ENCODE measurements around the gene ZNF678. TPM values are rescaled to one million over a fixed set of nuclear protein-coding genes. Genes with fewer than 3 reads are reported as not detected.
"Not testable (repeated sequence)": the region's sequence is repeated elsewhere in the genome, so short reads cannot be mapped to it uniquely, and the experiment has no call there.

Gene ZNF678
- total and polyA plus RNA-seq, 2 of the 4 experiments (the other 2 are of a cell fraction) = 1.3 to 4.8 TPM

GRCh38 chr1:227588769-227589168 lies 25.4 kb downstream of the ZNF678 start:
- H3K79me1 ChIP-seq (ENCODE audit: low read depth in 1 of 2, low read length in 2 of 2); H2BK120ac ChIP-seq (ENCODE audit: low read depth, low read length); H3K9me3 ChIP-seq (ENCODE audit: control insufficient read depth, insufficient read depth, low read length); H3K4ac ChIP-seq (ENCODE audit: low read depth, low read length); H3K9ac ChIP-seq (ENCODE audit: low read depth, low read length); H3K23ac ChIP-seq (ENCODE audit: low read depth, low read length); dilution Hi-C loops (cut with HindIII; ENCODE audit: low sequenced_read_pairs, unreplicated experiment); POLR2A ChIA-PET (ENCODE audit: unreplicated experiment); H3K27ac ChIP-seq (ENCODE audit: insufficient read depth, low read length); H3K4me1 ChIP-seq (ENCODE audit: control insufficient read depth, insufficient read depth, low read length); H3K4me3 ChIP-seq (ENCODE audit: insufficient read depth, low read depth, low read length); in situ Hi-C loops (cut with MboI; ENCODE audit: low sequenced_read_pairs); H3K4me2 ChIP-seq (ENCODE audit: low read depth, low read length); H4K91ac ChIP-seq (ENCODE audit: insufficient read depth, low read depth, low read length); H4K20me1 ChIP-seq (ENCODE audit: insufficient read depth, low read length); DNase-seq; CTCF ChIA-PET; H2BK20ac ChIP-seq (ENCODE audit: low read depth, low read length); H3K27me3 ChIP-seq (ENCODE audit: control insufficient read depth, insufficient read depth, low read length); H3K18ac ChIP-seq (ENCODE audit: low read depth, low read length); ATAC-seq (ENCODE audit: low read depth); H2BK15ac ChIP-seq (ENCODE audit: low read depth, low read length); H3K9me1 ChIP-seq (ENCODE audit: insufficient read depth, low read length); H3K36me3 ChIP-seq (ENCODE audit: control insufficient read depth, insufficient read depth, low read length); H2BK5ac ChIP-seq (ENCODE audit: low read depth, low read length, poor library complexity, severe bottlenecking); H2AFZ ChIP-seq (replicated peaks; ENCODE audit: low read length, poor library complexity); H3K14ac ChIP-seq (replicated peaks; ENCODE audit: low read depth, low read length); H2AK9ac ChIP-seq (replicated peaks; ENCODE audit: low read depth, low read length, poor library complexity); H2AK5ac ChIP-seq (ENCODE audit: low read depth, low read length); H3K56ac ChIP-seq (ENCODE audit: extremely low read depth, insufficient read depth, low read length); H4K5ac ChIP-seq (ENCODE audit: low read depth, low read length); intact Hi-C loops (cut with micrococcal nuclease); BruUV-seq (replicated peaks); H4K8ac ChIP-seq (ENCODE audit: low read depth in 2 of 2, low read length in 2 of 2): not testable (repeated sequence)
- WGBS, 2 experiments (ENCODE audit: extremely low coverage in 2 of 2, insufficient read length in 1 of 2) = no CpG with 5 or more reads among the region's 1 CpG

DNA sequence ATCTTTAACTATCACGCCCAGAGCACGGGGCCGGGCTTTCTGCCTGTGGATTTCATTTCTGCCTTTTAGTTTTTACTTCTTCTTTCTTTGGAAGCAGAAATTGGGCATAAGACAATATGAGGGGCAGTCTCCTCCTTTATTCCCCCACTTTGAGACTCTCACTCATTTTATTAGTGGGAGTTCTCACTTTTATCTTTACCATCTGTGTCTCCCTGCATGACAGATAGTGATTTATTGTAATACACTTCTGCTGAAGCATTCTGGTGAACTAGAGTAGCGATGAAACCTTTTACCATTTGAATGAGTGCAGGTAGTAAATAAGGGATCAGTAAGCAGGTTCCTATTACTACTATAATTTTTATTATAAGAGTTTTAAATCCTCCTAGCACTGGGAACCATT lies 26.4 kb downstream of the ZNF678 start:
- H3K27me3 ChIP-seq (ENCODE audit: control insufficient read depth, insufficient read depth, low read length); H4K8ac ChIP-seq (ENCODE audit: low read depth in 2 of 2, low read length in 2 of 2); H3K23ac ChIP-seq (ENCODE audit: low read depth, low read length); H4K20me1 ChIP-seq (ENCODE audit: insufficient read depth, low read length); H3K9ac ChIP-seq (ENCODE audit: low read depth, low read length); H3K9me1 ChIP-seq (ENCODE audit: insufficient read depth, low read length); in situ Hi-C loops (cut with MboI; ENCODE audit: low sequenced_read_pairs); H4K5ac ChIP-seq (ENCODE audit: low read depth, low read length); H4K91ac ChIP-seq (ENCODE audit: insufficient read depth, low read depth, low read length); H3K79me1 ChIP-seq (ENCODE audit: low read depth in 1 of 2, low read length in 2 of 2); DNase-seq; H3K36me3 ChIP-seq (ENCODE audit: control insufficient read depth, insufficient read depth, low read length); H3K4me3 ChIP-seq (ENCODE audit: insufficient read depth, low read depth, low read length); POLR2A ChIA-PET (ENCODE audit: unreplicated experiment); H3K4me2 ChIP-seq (ENCODE audit: low read depth, low read length); H2BK15ac ChIP-seq (ENCODE audit: low read depth, low read length); H3K18ac ChIP-seq (ENCODE audit: low read depth, low read length); H3K14ac ChIP-seq (replicated peaks; ENCODE audit: low read depth, low read length); dilution Hi-C loops (cut with HindIII; ENCODE audit: low sequenced_read_pairs, unreplicated experiment); H3K4me1 ChIP-seq (ENCODE audit: control insufficient read depth, insufficient read depth, low read length); H2BK120ac ChIP-seq (ENCODE audit: low read depth, low read length); intact Hi-C loops (cut with micrococcal nuclease); H2AK5ac ChIP-seq (ENCODE audit: low read depth, low read length); H2BK5ac ChIP-seq (ENCODE audit: low read depth, low read length, poor library complexity, severe bottlenecking); H2AK9ac ChIP-seq (replicated peaks; ENCODE audit: low read depth, low read length, poor library complexity); CTCF ChIA-PET; H3K56ac ChIP-seq (ENCODE audit: extremely low read depth, insufficient read depth, low read length); H3K27ac ChIP-seq (ENCODE audit: insufficient read depth, low read length); H3K4ac ChIP-seq (ENCODE audit: low read depth, low read length); H3K9me3 ChIP-seq (ENCODE audit: control insufficient read depth, insufficient read depth, low read length); BruUV-seq (replicated peaks); H2AFZ ChIP-seq (replicated peaks; ENCODE audit: low read length, poor library complexity); H2BK20ac ChIP-seq (ENCODE audit: low read depth, low read length); ATAC-seq (ENCODE audit: low read depth): not testable (repeated sequence)
- no CpG with 5 or more reads among the region's 4 CpGs for WGBS, 2 experiments (ENCODE audit: extremely low coverage in 2 of 2, insufficient read length in 1 of 2)
